GM12878 (cell line): ENCODE measurements around the gene CRY1. TPM values are rescaled to one million over a fixed set of nuclear protein-coding genes. Genes with fewer than 3 reads are reported as not detected.

Experiments
- ATAC-seq: fragments of 200-7000 bp; cut with Tn5 transposase; 3 replicates; pipeline ENCODE4 v1.9.1; 2020; ENCODE audit warnings: mild to moderate bottlenecking, moderate library complexity
- BruUV-seq: library from RNA; stranded (reverse); fragments of 400-500 nt; replicated peaks from 2 replicates; lab custom pipeline; 2021; lab: Mats Ljungman, UMichigan
- CTCF ChIA-PET: fragments of 300-600 bp; sonication (Branson Sonifier 250); formaldehyde crosslinking; extraction: SDS; loops from one replicate; lab custom pipeline; 2021; ENCODE audit warnings: inconsistent platforms; lab: Yijun Ruan, JAX
- POLR2A ChIA-PET: fragments of 350-600 bp; formaldehyde crosslinking; extraction: SDS; loops from one replicate; lab custom pipeline; 2021; ENCODE audit warnings: inconsistent platforms; lab: Charles Lee
- RAD21 ChIA-PET: fragments of 300-600 bp; sonication (Branson Sonifier 250); formaldehyde crosslinking; loops from one replicate; lab custom pipeline; 2023; ENCODE audit warnings: antibody characterized with exemption; ENCODE audit not compliant: unreplicated experiment; lab: Charles Lee
- SMC1A ChIA-PET: fragments of 300-600 bp; sonication (Branson Sonifier 250); formaldehyde crosslinking; loops from one replicate; lab custom pipeline; 2023; ENCODE audit not compliant: unreplicated experiment, uncharacterized antibody; lab: Charles Lee
- DNase-seq: peaks from one replicate; pipeline ENCODE4 v3.0.0-alpha.2; 2011; ENCODE audit warnings: low read depth, low spot score
- FAIRE-seq: peaks from 3 replicates; lab custom pipeline; 2011; peaks lifted over from hg19 to GRCh38; lab: Jason Lieb, UNC
- H2AFZ ChIP-seq: 2 replicates; pipeline ENCODE4 v1.6.0; 2011; ENCODE audit warnings: low read depth, low read length, control low read depth; ENCODE audit not compliant: control insufficient read depth
- H3K27ac ChIP-seq: 2 replicates; pipeline ENCODE4 v1.5.1; 2011; ENCODE audit warnings: control low read depth; ENCODE audit not compliant: control insufficient read depth, insufficient read depth
- H3K27me3 ChIP-seq, 2 experiments: replicated peaks in 1 of 2; 2 replicates each; pipeline versions ENCODE4 v1.6.0 to v1.6.1; 2011; ENCODE audit warnings: low read length in 1 of 2; ENCODE audit not compliant: control insufficient read depth in 2 of 2, insufficient read depth in 2 of 2
- H3K36me3 ChIP-seq, 2 experiments: 2 replicates each; pipeline ENCODE4 v1.5.1; 2011; ENCODE audit warnings: low read length in 1 of 2; ENCODE audit not compliant: control insufficient read depth in 2 of 2, insufficient read depth in 2 of 2
- H3K4me1 ChIP-seq: 2 replicates; pipeline ENCODE4 v1.6.1; 2011; ENCODE audit warnings: mild to moderate bottlenecking, low read length, moderate library complexity, mixed read lengths; ENCODE audit not compliant: control insufficient read depth, insufficient read depth
- H3K4me2 ChIP-seq: 2 replicates; pipeline ENCODE4 v1.6.0; 2011; ENCODE audit warnings: control low read depth; ENCODE audit not compliant: control insufficient read depth, insufficient read depth
- H3K4me3 ChIP-seq: fragments of 200-600 bp; sonication (generic); 2 replicates; pipeline ENCODE4 v1.5.1; 2016
- H3K79me2 ChIP-seq: 2 replicates; pipeline ENCODE4 v1.6.0; 2011; ENCODE audit warnings: low read length; ENCODE audit not compliant: control insufficient read depth, insufficient read depth
- H3K9ac ChIP-seq: 2 replicates; pipeline ENCODE4 v1.8.0; 2011; ENCODE audit warnings: low read length, control low read depth, mixed read lengths; ENCODE audit not compliant: control insufficient read depth, insufficient read depth
- H3K9me3 ChIP-seq: replicated peaks from 3 replicates; pipeline ENCODE4 v1.5.1; 2011; ENCODE audit warnings: mild to moderate bottlenecking, low read length; ENCODE audit not compliant: control insufficient read depth, insufficient read depth
- H4K20me1 ChIP-seq: 2 replicates; pipeline ENCODE4 v1.6.0; 2011; ENCODE audit not compliant: control insufficient read depth, insufficient read depth
- ESRRA ChIP-seq: IDR thresholded peaks from 2 replicates; pipeline ENCODE4 v1.6.1; 2012; ENCODE audit warnings: mild to moderate bottlenecking, low read length, improper control_type of control experiment
- FOS ChIP-seq: IDR thresholded peaks from 3 replicates; pipeline ENCODE4 v1.6.1; 2011; ENCODE audit warnings: borderline replicate concordance; ENCODE audit not compliant: insufficient read length; ENCODE audit errors: extremely low read depth
- GATAD2B ChIP-seq: fragments of 450-650 bp; conservative IDR thresholded peaks from 2 replicates; pipeline ENCODE4 v1.6.1; 2017; ENCODE audit warnings: low read depth, mild to moderate bottlenecking, moderate library complexity
- NFXL1 ChIP-seq: fragments of 450-650 bp; IDR thresholded peaks from 2 replicates; pipeline ENCODE4 v1.6.1; 2017; ENCODE audit warnings: antibody characterized with exemption, mild to moderate bottlenecking, borderline replicate concordance
- POLR2A ChIP-seq: IDR thresholded peaks from 2 replicates; pipeline ENCODE4 v1.6.1; 2011; ENCODE audit warnings: low read depth, mild to moderate bottlenecking, low read length
- TCF3 ChIP-seq: IDR thresholded peaks from 2 replicates; pipeline ENCODE4 v1.6.1; 2012; ENCODE audit warnings: low read depth, mild to moderate bottlenecking, low read length, borderline replicate concordance; ENCODE audit not compliant: insufficient read depth
- WGBS: methylation state at CpG from one replicate; pipeline ENCODE4 v1.1.6; 2016; ENCODE audit warnings: low lambda C conversion rate; ENCODE audit not compliant: insufficient replicate concordance, insufficient coverage; ENCODE audit errors: missing lambda C conversion rate; 5-methylcytosine and 5-hydroxymethylcytosine counted together
- in situ Hi-C: fragments of 300-500 bp; cut with MboI; formaldehyde crosslinking; loops from 9 replicates; pipeline ENCODE4 v1.14.3; 2018; ENCODE audit warnings: mixed read lengths
- intact Hi-C: fragments of 100-400 bp; cut with micrococcal nuclease; formaldehyde crosslinking; loops from one replicate; pipeline ENCODE4 v1.14.2; 2022; ENCODE audit not compliant: unreplicated experiment
- polyA plus RNA-seq, 11 experiments: library from polyadenylated mRNA; depleted of rRNA in 4 of 11; unstranded in 6 of 11; stranded (reverse) in 5 of 11; fragments of >200 nt; fragmentation: Nextera tagmentation in 4 of 11; fragmentation: Illumina TruSeq in 1 of 11; extraction: Ambion mirVana in 4 of 11; extraction: Trizol in 1 of 11; gene quantifications; 1 replicate in 1 of 11; 2 replicates in 10 of 11; pipeline versions ENCODE4 v1.2.1 to v1.2.3, GENCODE V29; 2011 to 2016; ENCODE audit warnings: inconsistent platforms in 2 of 11, missing spikeins in 2 of 11, low read depth in 1 of 11
- total RNA-seq, 4 experiments: library from RNA; depleted of rRNA in 3 of 4; stranded (reverse); fragments of >200 nt in 3 of 4; fragmentation: Illumina TruSeq in 1 of 4; extraction: Trizol in 1 of 4; gene quantifications; 2 replicates each; pipeline versions ENCODE4 v1.2.1 to v1.2.3, GENCODE V29; 2013 to 2021
- TF ChIP-seq, protein P1 (sequence below): IDR thresholded peaks from 2 replicates; pipeline ENCODE4 v1.6.1; 2011; ENCODE audit warnings: mild to moderate bottlenecking, low read depth, low read length, moderate library complexity; ENCODE audit not compliant: insufficient replicate concordance
- TF ChIP-seq, protein P2 (sequence below): IDR thresholded peaks from 2 replicates; pipeline ENCODE4 v1.6.1; 2012; ENCODE audit warnings: low read length, inconsistent platforms
- TF ChIP-seq, protein P3 (sequence below): fragments of 450-650 bp; IDR thresholded peaks from 2 replicates; pipeline ENCODE4 v1.6.1; 2017; ENCODE audit warnings: mild to moderate bottlenecking, moderate library complexity
- TF ChIP-seq, protein P4 (sequence below): fragments of 450-650 bp; formaldehyde crosslinking; IDR thresholded peaks from 2 replicates; pipeline ENCODE4 v1.4.0; 2020; ENCODE audit warnings: mild to moderate bottlenecking, moderate library complexity
- TF ChIP-seq, protein P5 (sequence below): IDR thresholded peaks from 2 replicates; pipeline ENCODE4 v1.6.1; 2011; ENCODE audit warnings: low read depth, low read length, improper control_type of control experiment, borderline replicate concordance

CRY1 gene
- total and polyA plus RNA-seq, 10 of the 15 experiments (the other 5 are each of a cell fraction or from before 2014, with no cell fraction given), result 1.6 to 10.9 (median 5.4) TPM

DNA sequence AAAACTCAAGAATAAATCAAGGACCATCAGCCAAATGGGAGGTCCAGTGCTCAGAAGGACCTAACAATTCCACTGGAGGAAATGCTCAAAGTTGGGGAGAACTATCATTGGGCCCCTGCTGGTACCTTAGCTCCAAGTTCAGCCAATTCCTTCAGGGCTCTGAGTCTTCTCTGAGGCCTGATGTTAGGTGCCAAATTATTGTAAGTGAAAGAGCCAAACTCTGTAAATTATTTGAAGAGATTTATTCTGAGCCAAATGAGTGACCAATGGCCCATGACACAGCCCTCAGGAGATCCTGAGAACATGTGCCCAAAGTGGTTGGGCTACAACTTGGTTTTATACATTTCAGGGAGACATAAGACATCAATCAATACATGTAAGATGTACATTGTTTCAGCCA is 145.9 kb downstream of the CRY1 start (continued):
- TF ChIP-seq, protein P1, sequence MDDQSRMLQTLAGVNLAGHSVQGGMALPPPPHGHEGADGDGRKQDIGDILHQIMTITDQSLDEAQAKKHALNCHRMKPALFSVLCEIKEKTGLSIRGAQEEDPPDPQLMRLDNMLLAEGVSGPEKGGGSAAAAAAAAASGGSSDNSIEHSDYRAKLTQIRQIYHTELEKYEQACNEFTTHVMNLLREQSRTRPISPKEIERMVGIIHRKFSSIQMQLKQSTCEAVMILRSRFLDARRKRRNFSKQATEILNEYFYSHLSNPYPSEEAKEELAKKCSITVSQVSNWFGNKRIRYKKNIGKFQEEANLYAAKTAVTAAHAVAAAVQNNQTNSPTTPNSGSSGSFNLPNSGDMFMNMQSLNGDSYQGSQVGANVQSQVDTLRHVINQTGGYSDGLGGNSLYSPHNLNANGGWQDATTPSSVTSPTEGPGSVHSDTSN, result no peak
- TF ChIP-seq, protein P2, sequence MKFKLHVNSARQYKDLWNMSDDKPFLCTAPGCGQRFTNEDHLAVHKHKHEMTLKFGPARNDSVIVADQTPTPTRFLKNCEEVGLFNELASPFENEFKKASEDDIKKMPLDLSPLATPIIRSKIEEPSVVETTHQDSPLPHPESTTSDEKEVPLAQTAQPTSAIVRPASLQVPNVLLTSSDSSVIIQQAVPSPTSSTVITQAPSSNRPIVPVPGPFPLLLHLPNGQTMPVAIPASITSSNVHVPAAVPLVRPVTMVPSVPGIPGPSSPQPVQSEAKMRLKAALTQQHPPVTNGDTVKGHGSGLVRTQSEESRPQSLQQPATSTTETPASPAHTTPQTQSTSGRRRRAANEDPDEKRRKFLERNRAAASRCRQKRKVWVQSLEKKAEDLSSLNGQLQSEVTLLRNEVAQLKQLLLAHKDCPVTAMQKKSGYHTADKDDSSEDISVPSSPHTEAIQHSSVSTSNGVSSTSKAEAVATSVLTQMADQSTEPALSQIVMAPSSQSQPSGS, result no peak
- no peak for TF ChIP-seq POLR2A
- no peak for TF ChIP-seq NFXL1
- TF ChIP-seq, protein P3, sequence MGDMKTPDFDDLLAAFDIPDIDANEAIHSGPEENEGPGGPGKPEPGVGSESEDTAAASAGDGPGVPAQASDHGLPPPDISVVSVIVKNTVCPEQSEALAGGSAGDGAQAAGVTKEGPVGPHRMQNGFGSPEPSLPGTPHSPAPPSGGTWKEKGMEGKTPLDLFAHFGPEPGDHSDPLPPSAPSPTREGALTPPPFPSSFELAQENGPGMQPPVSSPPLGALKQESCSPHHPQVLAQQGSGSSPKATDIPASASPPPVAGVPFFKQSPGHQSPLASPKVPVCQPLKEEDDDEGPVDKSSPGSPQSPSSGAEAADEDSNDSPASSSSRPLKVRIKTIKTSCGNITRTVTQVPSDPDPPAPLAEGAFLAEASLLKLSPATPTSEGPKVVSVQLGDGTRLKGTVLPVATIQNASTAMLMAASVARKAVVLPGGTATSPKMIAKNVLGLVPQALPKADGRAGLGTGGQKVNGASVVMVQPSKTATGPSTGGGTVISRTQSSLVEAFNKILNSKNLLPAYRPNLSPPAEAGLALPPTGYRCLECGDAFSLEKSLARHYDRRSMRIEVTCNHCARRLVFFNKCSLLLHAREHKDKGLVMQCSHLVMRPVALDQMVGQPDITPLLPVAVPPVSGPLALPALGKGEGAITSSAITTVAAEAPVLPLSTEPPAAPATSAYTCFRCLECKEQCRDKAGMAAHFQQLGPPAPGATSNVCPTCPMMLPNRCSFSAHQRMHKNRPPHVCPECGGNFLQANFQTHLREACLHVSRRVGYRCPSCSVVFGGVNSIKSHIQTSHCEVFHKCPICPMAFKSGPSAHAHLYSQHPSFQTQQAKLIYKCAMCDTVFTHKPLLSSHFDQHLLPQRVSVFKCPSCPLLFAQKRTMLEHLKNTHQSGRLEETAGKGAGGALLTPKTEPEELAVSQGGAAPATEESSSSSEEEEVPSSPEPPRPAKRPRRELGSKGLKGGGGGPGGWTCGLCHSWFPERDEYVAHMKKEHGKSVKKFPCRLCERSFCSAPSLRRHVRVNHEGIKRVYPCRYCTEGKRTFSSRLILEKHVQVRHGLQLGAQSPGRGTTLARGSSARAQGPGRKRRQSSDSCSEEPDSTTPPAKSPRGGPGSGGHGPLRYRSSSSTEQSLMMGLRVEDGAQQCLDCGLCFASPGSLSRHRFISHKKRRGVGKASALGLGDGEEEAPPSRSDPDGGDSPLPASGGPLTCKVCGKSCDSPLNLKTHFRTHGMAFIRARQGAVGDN, result no peak

DNA sequence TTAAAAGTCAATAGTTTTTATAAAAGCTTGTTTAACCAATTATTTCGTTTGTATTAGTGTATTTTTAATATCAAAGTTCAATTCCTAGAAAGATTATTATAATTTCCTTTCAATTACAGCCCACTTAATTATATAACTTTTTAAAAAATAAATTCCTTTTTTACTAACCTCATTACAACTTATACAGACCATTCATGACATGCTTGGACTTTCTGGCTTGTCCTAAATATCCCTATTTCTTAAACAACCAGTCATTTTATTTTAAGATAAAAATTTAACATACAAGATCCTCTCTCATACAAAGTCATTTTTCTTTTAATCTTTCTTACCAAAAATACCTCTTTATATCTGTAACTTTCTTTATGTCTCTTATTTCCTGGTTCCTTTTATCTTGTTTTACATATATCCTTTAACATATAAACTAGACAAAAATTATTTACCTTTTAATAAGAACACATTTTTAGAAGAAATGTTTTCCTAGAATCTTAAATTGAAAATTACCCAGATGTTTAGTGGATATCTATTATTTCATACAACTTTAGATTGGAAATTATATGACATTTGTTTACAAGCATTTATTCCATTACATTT is 148.0 kb downstream of the CRY1 start:
- POLR2A ChIA-PET, result no interaction called here
- Histone ChIP-seq H3K9me3 (peaks cover 5% of the 10 kb centered on the region; the same call in 2 of the 3 replicates), H3K4me3 (no peak overlapping the region), H4K20me1 (no peaks in the 10 kb centered on the region), H3K4me2 (no peak overlapping the region), H3K9ac (no peak overlapping the region), H3K27me3 (no peaks in the 10 kb centered on the region), H2AFZ (no peak overlapping the region), H3K4me1 (no peaks in the 10 kb centered on the region), H3K36me3 (no peaks in the 10 kb centered on the region), H3K27ac (no peak overlapping the region), H3K79me2 (no peaks in the 10 kb centered on the region)
- no peak for FAIRE-seq
- 0% methylated on average over 1 of the region's 1 CpG for WGBS
- in situ Hi-C loops, result no loop called here
- no peak for DNase-seq
- intact Hi-C loops, result no loop called here
- CTCF ChIA-PET, result no interaction called here
- SMC1A ChIA-PET, result no interaction called here
- RAD21 ChIA-PET, result no interaction called here
- no peak for ATAC-seq
- no TSS peak for BruUV-seq
- TF ChIP-seq TCF3 (no peak), ESRRA (no peak), FOS (no peak), GATAD2B (no peak)
- TF ChIP-seq, protein P4, sequence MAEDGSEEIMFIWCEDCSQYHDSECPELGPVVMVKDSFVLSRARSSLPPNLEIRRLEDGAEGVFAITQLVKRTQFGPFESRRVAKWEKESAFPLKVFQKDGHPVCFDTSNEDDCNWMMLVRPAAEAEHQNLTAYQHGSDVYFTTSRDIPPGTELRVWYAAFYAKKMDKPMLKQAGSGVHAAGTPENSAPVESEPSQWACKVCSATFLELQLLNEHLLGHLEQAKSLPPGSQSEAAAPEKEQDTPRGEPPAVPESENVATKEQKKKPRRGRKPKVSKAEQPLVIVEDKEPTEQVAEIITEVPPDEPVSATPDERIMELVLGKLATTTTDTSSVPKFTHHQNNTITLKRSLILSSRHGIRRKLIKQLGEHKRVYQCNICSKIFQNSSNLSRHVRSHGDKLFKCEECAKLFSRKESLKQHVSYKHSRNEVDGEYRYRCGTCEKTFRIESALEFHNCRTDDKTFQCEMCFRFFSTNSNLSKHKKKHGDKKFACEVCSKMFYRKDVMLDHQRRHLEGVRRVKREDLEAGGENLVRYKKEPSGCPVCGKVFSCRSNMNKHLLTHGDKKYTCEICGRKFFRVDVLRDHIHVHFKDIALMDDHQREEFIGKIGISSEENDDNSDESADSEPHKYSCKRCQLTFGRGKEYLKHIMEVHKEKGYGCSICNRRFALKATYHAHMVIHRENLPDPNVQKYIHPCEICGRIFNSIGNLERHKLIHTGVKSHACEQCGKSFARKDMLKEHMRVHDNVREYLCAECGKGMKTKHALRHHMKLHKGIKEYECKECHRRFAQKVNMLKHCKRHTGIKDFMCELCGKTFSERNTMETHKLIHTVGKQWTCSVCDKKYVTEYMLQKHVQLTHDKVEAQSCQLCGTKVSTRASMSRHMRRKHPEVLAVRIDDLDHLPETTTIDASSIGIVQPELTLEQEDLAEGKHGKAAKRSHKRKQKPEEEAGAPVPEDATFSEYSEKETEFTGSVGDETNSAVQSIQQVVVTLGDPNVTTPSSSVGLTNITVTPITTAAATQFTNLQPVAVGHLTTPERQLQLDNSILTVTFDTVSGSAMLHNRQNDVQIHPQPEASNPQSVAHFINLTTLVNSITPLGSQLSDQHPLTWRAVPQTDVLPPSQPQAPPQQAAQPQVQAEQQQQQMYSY (CRISPR knock-in tag), result no peak
- TF ChIP-seq, protein P5, sequence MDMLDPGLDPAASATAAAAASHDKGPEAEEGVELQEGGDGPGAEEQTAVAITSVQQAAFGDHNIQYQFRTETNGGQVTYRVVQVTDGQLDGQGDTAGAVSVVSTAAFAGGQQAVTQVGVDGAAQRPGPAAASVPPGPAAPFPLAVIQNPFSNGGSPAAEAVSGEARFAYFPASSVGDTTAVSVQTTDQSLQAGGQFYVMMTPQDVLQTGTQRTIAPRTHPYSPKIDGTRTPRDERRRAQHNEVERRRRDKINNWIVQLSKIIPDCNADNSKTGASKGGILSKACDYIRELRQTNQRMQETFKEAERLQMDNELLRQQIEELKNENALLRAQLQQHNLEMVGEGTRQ, result no peak
